GM18499 (cell line): ENCODE measurements around the gene CYP2S1.
"Not testable (repeated sequence)": the region's sequence is repeated elsewhere in the genome, so short reads cannot be mapped to it uniquely, and the experiment has no call there.

Experiments used
- ATAC-seq: cut with Tn5 transposase; IDR thresholded peaks from one replicate; pipeline ENCODE4 v1.9.1; 2021; ENCODE audit warnings: moderate number of reproducible peaks; ENCODE audit not compliant: insufficient read depth, unreplicated experiment

CYP2S1 gene

GRCh38 chr19:41193430-41194156, 574 bp downstream of the CYP2S1 start:
- ATAC-seq: no peak

GRCh38 chr19:41194157-41194552, 1.1 kb downstream of the CYP2S1 start:
- no peak for ATAC-seq

GRCh38 chr19:41195675-41196497, 2.9 kb downstream of the CYP2S1 start:
- ATAC-seq: no peak

- ATAC-seq: no peak
Observed at GRCh38 chr19:41198559-41198958, 5.5 kb downstream of the CYP2S1 start.

- no peak for ATAC-seq
Observed at GRCh38 chr19:41203371-41203770, 10.4 kb downstream of the CYP2S1 start.

- ATAC-seq: not testable (repeated sequence)
Observed at GRCh38 chr19:41204338-41204737, 11.3 kb downstream of the CYP2S1 start.

- ATAC-seq: no peak
Observed at GRCh38 chr19:41205995-41206394, 13.0 kb downstream of the CYP2S1 start.

GRCh38 chr19:41206456-41206855, 13.4 kb downstream of the CYP2S1 start:
- no peak for ATAC-seq

- no peak for ATAC-seq
Observed at GRCh38 chr19:41206926-41207750, 14.1 kb downstream of the CYP2S1 start.

- ATAC-seq: no peak
Observed at GRCh38 chr19:41214161-41214560, 21.1 kb downstream of the CYP2S1 start.

GRCh38 chr19:41217741-41218140, 24.7 kb downstream of the CYP2S1 start:
- no peak for ATAC-seq

GRCh38 chr19:41218249-41218614, 25.2 kb downstream of the CYP2S1 start:
- no peak for ATAC-seq

- no peak for ATAC-seq
Observed at GRCh38 chr19:41218615-41219507, 25.8 kb downstream of the CYP2S1 start, which contains the start of gene AXL. Gene AXL (plus strand): TSS chr19:41219223. CDS start chr19:41219393, 170 bp downstream.

- ATAC-seq: no peak
Observed at GRCh38 chr19:41219924-41220567, 27.0 kb downstream of the CYP2S1 start.

GRCh38 chr19:41220811-41221210, 27.8 kb downstream of the CYP2S1 start:
- ATAC-seq: no peak

- no peak for ATAC-seq
Observed at GRCh38 chr19:41221514-41222205, 28.6 kb downstream of the CYP2S1 start.

- ATAC-seq: no peak
Observed at GRCh38 chr19:41222240-41222639, 29.2 kb downstream of the CYP2S1 start.

GRCh38 chr19:41223431-41224234, 30.6 kb downstream of the CYP2S1 start:
- ATAC-seq: no peak
